Superior temporal gyrus (tissue), 1 donor: ENCODE data around the gene KCNK15.
A peak's percentile ranks its signal among the peaks of the same experiment; 100 is the strongest.

Experiments used
- DNase-seq: peaks from one replicate; pipeline ENCODE4 v3.0.0-alpha.2; 2016; ENCODE audit errors: extremely low spot score

Gene KCNK15

DNA sequence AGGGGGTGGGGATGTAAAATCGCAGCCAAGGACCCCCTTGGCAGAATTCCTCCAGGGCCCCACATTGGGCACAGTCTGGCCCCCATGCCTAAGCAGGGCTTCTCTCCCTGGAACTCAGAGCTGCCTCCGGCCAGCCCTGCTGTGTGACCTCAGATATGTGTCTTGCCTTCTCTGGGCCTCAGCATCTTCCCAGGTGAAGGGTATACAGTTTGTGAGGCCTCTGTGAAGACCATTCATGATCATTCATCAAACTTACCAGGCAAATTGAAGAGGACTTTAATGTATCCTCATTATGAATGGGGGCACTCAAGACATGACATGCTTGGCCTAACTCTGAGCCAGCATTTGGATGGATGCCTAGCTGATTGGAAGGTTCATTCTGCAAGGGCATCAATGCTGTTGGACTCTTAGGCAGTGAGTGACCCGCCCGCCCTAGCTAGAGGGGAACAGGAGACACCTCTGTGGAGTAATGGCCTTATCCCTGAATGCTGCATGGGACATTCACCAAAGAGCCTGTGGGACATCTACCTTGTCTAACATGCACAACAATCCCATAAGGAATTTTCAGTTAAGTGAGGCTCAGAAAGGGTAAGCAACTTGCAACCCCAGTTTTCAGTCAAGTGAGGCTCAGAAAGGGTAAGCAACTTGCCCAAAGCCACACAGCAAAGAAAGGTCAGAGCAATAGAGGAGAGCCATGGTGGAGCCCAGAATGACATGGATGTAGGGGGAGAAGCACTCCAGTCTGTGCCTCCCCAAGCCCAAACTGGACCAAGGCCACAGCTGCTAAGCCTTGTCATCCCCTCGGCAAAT, 30.0 kb upstream of the KCNK15 start:
- DNase-seq: no peak

- no peak for DNase-seq
These were observed 29.2 kb upstream of the KCNK15 start for GRCh38 chr20:44716309-44717106.

DNA sequence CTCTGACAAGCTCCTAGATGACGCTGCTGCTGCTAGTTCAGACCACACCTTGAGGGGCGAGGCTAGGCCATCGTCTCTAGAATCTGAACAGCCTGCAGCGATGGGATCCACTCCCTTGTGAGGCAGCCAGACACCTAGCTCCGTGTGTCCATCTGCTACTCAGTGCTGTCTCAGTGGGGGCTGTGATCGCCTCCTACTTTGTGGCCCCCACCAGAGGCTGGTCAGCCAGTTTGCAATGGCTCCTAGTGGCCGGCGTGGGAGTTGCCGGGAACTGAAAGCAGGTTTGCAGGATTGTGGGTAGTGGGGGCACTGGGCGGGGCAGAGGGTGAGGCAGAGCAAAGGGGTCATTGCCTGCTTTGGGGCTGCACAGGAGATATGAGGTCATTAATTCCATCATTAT, 27.7 kb upstream of the KCNK15 start:
- no peak for DNase-seq

GRCh38 chr20:44719841-44720240, 25.8 kb upstream of the KCNK15 start:
- DNase-seq: no peak

GRCh38 chr20:44720621-44720996, 25.1 kb upstream of the KCNK15 start:
- DNase-seq: peak; percentile 75

GRCh38 chr20:44720997-44721784, 24.5 kb upstream of the KCNK15 start:
- DNase-seq: no peak

GRCh38 chr20:44721785-44722054, 23.9 kb upstream of the KCNK15 start:
- no peak for DNase-seq

- no peak for DNase-seq
These were observed 22.7 kb upstream of the KCNK15 start for GRCh38 chr20:44722990-44723389.

DNA sequence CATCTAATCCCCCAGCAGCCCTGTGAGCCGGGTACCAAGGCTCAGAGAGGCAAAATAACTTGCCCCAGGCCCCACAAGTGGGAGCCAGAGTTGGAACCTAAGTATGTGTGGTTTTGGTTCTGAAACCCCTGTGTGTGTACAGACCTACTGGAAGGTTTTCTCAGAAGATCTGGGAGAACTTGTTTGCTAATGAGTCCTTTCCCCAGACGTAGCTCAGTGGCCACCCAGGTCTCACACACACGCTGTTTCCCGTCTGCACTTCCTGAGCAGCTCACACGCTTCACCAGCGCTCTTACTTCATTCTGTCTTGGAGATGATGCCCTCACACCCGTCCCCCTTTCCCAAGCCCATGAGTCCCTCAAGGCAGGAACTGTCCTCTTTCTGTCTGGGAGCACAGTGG, 22.3 kb upstream of the KCNK15 start:
- DNase-seq: no peak

DNA sequence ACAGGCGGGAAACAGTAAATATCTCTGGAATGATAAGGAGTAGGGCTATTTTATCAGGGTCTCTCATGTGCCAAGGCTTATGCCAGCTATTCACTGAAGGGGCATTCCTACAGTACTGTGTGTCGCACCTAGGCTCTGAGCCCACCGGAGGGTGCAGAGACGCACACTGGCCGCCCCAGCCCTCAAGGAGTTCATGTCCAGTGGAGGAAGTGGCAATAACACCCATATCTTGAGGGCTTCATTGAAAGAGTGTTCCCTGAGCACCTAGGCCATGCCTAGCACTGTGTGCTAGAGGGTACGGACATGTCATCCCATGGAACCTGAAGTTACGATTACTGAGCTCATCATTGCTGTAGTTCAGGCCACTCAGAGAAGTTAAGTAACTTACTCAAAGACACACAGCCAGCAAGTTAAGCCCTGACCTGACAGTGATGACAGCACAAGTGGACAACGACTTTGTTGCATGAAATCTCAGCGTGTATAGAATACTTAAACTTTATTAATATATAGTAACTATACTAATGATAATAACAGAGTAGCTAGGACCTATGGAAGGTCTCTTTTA, 21.8 kb upstream of the KCNK15 start:
- DNase-seq: no peak

GRCh38 chr20:44724423-44725091, 21.1 kb upstream of the KCNK15 start:
- DNase-seq: no peak

DNA sequence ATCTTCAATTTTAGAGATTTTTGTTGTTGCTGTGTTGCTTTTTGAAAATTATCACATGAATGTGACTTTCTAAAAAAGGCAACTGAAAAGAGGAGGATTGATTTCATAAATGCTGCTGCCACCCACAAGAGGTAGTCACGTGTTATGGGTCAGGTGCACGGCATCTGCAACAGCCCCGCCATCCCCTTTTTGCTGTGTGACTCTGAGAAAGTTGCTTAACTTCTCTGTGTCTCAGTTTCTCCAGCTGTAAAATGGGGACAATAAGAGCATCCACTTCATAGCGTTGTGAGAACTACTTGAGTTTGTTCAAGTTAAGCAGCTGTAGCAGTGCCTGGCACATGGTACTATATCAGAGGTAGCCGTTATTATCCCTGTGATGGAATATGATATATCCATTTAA, 19.8 kb upstream of the KCNK15 start:
- DNase-seq: no peak

DNA sequence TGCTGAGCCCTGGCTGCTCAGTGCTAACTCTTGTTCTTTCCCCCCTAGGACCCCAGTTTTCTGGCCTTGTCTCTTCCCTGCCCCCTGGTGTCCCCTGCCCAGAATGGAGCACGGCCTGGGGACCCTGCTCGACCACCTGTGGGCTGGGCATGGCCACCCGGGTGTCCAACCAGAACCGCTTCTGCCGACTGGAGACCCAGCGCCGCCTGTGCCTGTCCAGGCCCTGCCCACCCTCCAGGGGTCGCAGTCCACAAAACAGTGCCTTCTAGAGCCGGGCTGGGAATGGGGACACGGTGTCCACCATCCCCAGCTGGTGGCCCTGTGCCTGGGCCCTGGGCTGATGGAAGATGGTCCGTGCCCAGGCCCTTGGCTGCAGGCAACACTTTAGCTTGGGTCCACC, 18.6 kb upstream of the KCNK15 start:
- no peak for DNase-seq

DNA sequence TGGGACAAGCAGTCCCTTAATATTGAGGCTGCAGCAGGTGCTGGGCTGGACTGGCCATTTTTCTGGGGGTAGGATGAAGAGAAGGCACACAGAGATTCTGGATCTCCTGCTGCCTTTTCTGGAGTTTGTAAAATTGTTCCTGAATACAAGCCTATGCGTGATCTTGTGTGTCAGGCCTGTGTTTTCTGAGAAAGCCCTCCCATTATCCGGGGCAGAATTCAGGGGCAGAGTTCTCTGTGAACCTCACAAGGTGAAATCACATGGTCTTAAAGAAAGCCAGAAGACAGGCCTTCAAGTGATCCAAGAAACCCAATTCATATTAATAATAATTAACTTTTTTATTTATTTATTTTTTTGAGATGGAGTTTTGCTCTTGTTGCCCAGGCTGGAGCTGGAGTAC, 18.0 kb upstream of the KCNK15 start:
- no peak for DNase-seq

GRCh38 chr20:44728801-44729443, 16.7 kb upstream of the KCNK15 start:
- DNase-seq: peak; percentile 39

DNA sequence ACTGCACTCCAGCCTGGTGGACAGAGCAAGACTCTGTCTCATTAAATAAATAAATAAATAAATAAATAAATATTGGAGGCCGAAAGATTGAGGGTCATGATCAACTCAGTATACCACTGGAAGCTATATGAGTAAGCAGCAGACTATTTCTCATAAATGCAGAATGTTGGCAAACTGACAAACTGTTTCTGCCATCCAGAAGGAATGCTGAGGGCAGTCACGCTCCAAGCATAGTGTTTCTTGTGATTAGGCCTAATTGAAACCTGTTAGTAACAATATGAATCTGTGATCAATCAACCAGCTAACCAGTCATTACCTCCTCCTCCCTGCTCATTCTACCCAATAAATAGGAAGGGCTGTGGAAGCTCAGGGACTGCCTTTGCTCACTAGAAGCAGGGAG, 15.2 kb upstream of the KCNK15 start:
- DNase-seq: no peak

DNA sequence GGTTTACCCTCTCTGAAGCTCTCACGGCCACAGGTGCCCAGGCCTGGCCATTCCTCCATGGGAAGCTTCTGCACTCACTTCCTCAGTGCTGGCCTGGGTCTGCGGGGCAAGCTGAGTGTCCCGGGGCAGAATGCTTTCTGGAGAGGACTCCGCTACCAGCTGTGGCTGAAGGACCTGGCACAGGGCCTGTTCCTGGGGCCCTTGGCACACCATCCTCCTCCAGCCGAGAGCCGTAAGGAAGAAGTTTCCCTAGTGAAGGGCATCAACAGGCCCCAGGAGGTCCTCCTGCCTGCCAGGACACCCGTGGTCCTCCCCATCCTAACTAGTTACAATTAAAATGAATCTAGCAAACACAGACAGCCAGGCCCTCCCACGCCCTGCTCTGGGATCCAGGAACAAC, 14.0 kb upstream of the KCNK15 start:
- no peak for DNase-seq

DNA sequence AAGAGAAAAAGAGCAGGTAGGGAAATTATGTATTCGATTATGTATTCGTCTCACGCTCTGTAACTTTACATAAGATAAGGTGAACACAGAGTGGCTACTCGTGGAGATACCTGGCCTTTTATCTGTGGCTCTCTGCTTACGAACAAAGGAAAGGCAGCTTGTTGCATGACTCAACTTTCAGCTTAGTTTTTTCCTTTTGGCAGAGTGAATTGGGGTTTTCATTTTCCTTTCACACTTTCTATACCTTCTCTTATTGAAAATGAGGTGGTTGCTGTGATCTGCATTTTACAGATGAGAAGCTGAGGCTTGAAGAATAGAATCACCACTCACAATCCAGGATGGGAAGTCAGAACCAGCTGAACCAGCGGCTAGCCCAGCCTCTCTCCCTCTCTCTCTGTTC, 13.3 kb upstream of the KCNK15 start:
- DNase-seq: no peak

- DNase-seq: peak; percentile 91
These were observed 12.2 kb upstream of the KCNK15 start for GRCh38 chr20:44733341-44734069.

DNA sequence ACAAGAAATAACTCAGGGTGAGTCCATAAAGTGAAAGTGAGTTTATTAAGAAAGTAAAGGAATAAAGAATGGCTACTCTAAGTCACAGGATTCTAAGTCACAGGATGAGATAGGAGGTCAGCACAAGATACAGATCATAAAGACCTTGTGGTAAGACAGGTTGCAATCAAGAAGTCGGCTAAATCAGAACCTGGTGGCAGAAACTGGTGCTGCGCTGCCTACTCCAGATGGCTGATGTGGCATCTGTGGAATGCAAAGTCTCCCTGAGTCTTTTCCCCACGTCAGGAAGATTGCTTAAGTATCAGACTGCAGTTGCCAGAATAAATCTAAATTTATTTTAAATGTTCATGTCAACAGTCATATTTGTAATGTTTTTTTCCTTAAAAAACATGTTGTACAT, 10.7 kb upstream of the KCNK15 start:
- peak; percentile 45 for DNase-seq

GRCh38 chr20:44735816-44736169, 9.9 kb upstream of the KCNK15 start:
- DNase-seq: no peak
